ENCODE measurements around the gene IGSF11. TPM values are rescaled to one million over a fixed set of nuclear protein-coding genes. Genes with fewer than 3 reads are reported as not detected.

IGSF11 gene
- total RNA-seq, 4 donors from 2014 or later, result 0.29 to 1.4 (median 0.75) TPM

- no peak overlapping the region for H3K4me3 ChIP-seq (replicated peaks in 1 of 3)
- no peaks in the 10 kb centered on the region for H3K27me3 ChIP-seq
- intact Hi-C loops (cut with DNase I), result no loop called here
- 55 to 71% methylated on average over 1 of the region's 1 CpG for WGBS, 2 donors
- no peak for TF ChIP-seq POLR2A (IDR thresholded peaks at IDR 0.05)
- TF ChIP-seq CTCF (IDR thresholded peaks at IDR 0.05), result no peak
- no peak overlapping the region for H3K27ac ChIP-seq
- H3K9me3 ChIP-seq, result no peaks in the 10 kb centered on the region
- no peaks in the 10 kb centered on the region for H3K4me1 ChIP-seq
- no peak for DNase-seq
- no peaks in the 10 kb centered on the region for H3K36me3 ChIP-seq
Observed at GRCh38 chr3:119063471-119063870, 28.8 kb upstream of the IGSF11 start.

GRCh38 chr3:119062892-119063291 is 28.2 kb upstream of the IGSF11 start:
- TF ChIP-seq POLR2A (IDR thresholded peaks at IDR 0.05) (no peak), CTCF (IDR thresholded peaks at IDR 0.05) (no peak)
- no peaks in the 10 kb centered on the region for H3K27me3 ChIP-seq
- WGBS, 2 donors, result 84% methylated on average over 2 of the region's 2 CpGs
- no peak for DNase-seq
- no peak overlapping the region for H3K27ac ChIP-seq
- no peaks in the 10 kb centered on the region for H3K36me3 ChIP-seq
- H3K9me3 ChIP-seq, result no peaks in the 10 kb centered on the region
- no peaks in the 10 kb centered on the region for H3K4me1 ChIP-seq
- no peak overlapping the region for H3K4me3 ChIP-seq (replicated peaks in 1 of 3)
- intact Hi-C loops (cut with DNase I), result no loop called here

- DNase-seq, result no peak
- TF ChIP-seq CTCF (IDR thresholded peaks at IDR 0.05), result no peak
- TF ChIP-seq POLR2A (IDR thresholded peaks at IDR 0.05), result no peak
- 87 to 91% methylated on average over 2 of the region's 2 CpGs for WGBS, 2 donors
- H3K4me3 ChIP-seq (replicated peaks in 1 of 3), result no peak overlapping the region
- no peaks in the 10 kb centered on the region for H3K9me3 ChIP-seq
- intact Hi-C loops (cut with DNase I), result no loop called here
- no peaks in the 10 kb centered on the region for H3K36me3 ChIP-seq
- no peak overlapping the region for H3K27ac ChIP-seq
- no peaks in the 10 kb centered on the region for H3K4me1 ChIP-seq
- no peaks in the 10 kb centered on the region for H3K27me3 ChIP-seq
Observed at GRCh38 chr3:119044593-119044992, 9.9 kb upstream of the IGSF11 start.

- intact Hi-C loops (cut with DNase I), result no loop called here
- no peak for DNase-seq
- no peak overlapping the region for H3K27ac ChIP-seq
- no peaks in the 10 kb centered on the region for H3K9me3 ChIP-seq
- 48 to 88% methylated on average over 2 of the region's 2 CpGs for WGBS, 2 donors
- H3K27me3 ChIP-seq, result no peaks in the 10 kb centered on the region
- H3K4me1 ChIP-seq, result no peaks in the 10 kb centered on the region
- no peaks in the 10 kb centered on the region for H3K36me3 ChIP-seq
- H3K4me3 ChIP-seq (replicated peaks in 1 of 3), result no peak overlapping the region
- TF ChIP-seq POLR2A (IDR thresholded peaks at IDR 0.05) (no peak), CTCF (IDR thresholded peaks at IDR 0.05) (no peak)
Observed at GRCh38 chr3:119042162-119042561, 7.5 kb upstream of the IGSF11 start.

- intact Hi-C loops (cut with DNase I), result no loop called here
- DNase-seq, result no peak
- H3K27me3 ChIP-seq, result no peaks in the 10 kb centered on the region
- TF ChIP-seq POLR2A (IDR thresholded peaks at IDR 0.05) (no peak), CTCF (IDR thresholded peaks at IDR 0.05) (no peak)
- H3K36me3 ChIP-seq, result no peaks in the 10 kb centered on the region
- no peaks in the 10 kb centered on the region for H3K9me3 ChIP-seq
- peak overlapping the region; percentile 4 to 44 (median 35) for H3K4me3 ChIP-seq (replicated peaks in 1 of 3)
- WGBS, 2 donors, result 2 to 5% methylated on average over 7 to 10 of the region's 18 CpGs
- H3K4me1 ChIP-seq, result peaks cover 3 to 5% of the 10 kb centered on the region in 2 donors
- H3K27ac ChIP-seq, result no peak overlapping the region
Observed at GRCh38 chr3:119035014-119035346, 334 bp upstream of the IGSF11 start.
